ENCODE data around the gene THSD7A. TPM values are rescaled to one million over a fixed set of nuclear protein-coding genes. Genes with fewer than 3 reads are reported as not detected.

The THSD7A gene, protein sequence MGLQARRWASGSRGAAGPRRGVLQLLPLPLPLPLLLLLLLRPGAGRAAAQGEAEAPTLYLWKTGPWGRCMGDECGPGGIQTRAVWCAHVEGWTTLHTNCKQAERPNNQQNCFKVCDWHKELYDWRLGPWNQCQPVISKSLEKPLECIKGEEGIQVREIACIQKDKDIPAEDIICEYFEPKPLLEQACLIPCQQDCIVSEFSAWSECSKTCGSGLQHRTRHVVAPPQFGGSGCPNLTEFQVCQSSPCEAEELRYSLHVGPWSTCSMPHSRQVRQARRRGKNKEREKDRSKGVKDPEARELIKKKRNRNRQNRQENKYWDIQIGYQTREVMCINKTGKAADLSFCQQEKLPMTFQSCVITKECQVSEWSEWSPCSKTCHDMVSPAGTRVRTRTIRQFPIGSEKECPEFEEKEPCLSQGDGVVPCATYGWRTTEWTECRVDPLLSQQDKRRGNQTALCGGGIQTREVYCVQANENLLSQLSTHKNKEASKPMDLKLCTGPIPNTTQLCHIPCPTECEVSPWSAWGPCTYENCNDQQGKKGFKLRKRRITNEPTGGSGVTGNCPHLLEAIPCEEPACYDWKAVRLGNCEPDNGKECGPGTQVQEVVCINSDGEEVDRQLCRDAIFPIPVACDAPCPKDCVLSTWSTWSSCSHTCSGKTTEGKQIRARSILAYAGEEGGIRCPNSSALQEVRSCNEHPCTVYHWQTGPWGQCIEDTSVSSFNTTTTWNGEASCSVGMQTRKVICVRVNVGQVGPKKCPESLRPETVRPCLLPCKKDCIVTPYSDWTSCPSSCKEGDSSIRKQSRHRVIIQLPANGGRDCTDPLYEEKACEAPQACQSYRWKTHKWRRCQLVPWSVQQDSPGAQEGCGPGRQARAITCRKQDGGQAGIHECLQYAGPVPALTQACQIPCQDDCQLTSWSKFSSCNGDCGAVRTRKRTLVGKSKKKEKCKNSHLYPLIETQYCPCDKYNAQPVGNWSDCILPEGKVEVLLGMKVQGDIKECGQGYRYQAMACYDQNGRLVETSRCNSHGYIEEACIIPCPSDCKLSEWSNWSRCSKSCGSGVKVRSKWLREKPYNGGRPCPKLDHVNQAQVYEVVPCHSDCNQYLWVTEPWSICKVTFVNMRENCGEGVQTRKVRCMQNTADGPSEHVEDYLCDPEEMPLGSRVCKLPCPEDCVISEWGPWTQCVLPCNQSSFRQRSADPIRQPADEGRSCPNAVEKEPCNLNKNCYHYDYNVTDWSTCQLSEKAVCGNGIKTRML (N-terminal part only)
- total RNA-seq (2021) (0.55 and 0.64 TPM in 2 replicates), Bru-seq, nascent RNA (percentile 36 among the genes with signal in this experiment), BruChase-seq, experiment 1, labeled RNA remaining after a 2-hour chase (percentile 29 among the genes with signal in this experiment), BruChase-seq, experiment 2, labeled RNA remaining after a 6-hour chase (percentile 28 among the genes with signal in this experiment)
- long read RNA-seq, partial matches to known transcripts, result 1 of 1 reads
- long read RNA-seq, other reads (novel, unspliced or antisense), result 0 of 1 reads

DNA sequence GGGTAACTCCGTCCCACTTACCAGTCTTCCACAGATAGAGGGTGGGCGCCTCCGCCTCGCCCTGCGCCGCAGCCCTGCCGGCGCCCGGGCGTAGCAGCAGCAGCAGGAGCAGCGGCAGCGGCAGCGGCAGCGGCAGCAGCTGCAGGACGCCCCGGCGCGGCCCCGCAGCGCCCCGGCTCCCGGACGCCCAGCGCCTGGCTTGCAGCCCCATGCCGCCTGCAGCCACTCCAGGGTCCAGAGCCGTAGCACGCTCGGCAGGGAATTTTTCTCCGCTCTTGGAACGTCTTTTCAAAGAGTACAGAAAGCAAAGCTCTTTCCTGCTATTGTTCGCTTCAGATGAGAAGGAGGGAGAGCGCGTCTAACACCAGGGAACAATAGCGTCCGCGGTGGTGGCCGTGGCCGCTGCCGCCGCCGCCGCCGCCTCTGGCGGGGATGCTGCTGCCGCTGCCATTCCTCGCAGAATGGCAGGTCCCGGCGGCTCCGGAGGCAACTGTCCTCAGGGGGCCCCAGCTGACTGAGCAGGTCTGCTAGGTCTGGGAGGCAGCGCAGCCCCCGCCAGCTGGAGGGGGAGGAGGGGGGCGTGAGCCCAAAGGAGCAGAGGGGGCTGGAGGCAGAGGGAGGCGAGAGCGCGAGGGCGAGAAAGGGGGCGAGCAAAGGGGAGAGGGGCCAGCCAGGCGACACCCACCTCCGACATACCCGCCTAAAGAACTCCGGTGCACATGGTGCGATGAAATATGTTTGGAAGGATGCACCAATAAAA lies at the start of gene THSD7A:
Gene THSD7A, minus strand, starts transcription at position 463 of the 760 bp plus-strand sequence. Its CDS starts 252 bp downstream, at position 211.
- peaks cover 26% of the 10 kb centered on the region for H3K4me1 ChIP-seq (ENCODE audit: insufficient read depth, low read length, poor library complexity, severe bottlenecking)
- no peaks in the 10 kb centered on the region for H3K27me3 ChIP-seq (replicated peaks; ENCODE audit: insufficient read depth, low read depth, low read length, poor library complexity)
- H3K9me3 ChIP-seq (ENCODE audit: low read depth, low read length, poor library complexity, severe bottlenecking), result no peaks in the 10 kb centered on the region
- intact Hi-C loops (cut with micrococcal nuclease; ENCODE audit: unreplicated experiment), result loop anchor here (1.0 to 10.0 kb wide), 3 partner anchors 405 to 793 kb away; no protein-coding TSS in a partner anchor
- DNase-seq (ENCODE audit: low spot score), result peak; percentile 66
- no peak within 1 kb of the TSS for H3K27ac ChIP-seq (ENCODE audit: low read depth, low read length, poor library complexity, severe bottlenecking)
- no peaks in the 10 kb centered on the region for H3K36me3 ChIP-seq (ENCODE audit: insufficient read depth, low read length, poor library complexity, severe bottlenecking)
- H3K4me3 ChIP-seq (ENCODE audit: low read depth, low read length, poor library complexity, severe bottlenecking), result peak within 1 kb of the TSS; percentile 54
- TF ChIP-seq, protein P1, sequence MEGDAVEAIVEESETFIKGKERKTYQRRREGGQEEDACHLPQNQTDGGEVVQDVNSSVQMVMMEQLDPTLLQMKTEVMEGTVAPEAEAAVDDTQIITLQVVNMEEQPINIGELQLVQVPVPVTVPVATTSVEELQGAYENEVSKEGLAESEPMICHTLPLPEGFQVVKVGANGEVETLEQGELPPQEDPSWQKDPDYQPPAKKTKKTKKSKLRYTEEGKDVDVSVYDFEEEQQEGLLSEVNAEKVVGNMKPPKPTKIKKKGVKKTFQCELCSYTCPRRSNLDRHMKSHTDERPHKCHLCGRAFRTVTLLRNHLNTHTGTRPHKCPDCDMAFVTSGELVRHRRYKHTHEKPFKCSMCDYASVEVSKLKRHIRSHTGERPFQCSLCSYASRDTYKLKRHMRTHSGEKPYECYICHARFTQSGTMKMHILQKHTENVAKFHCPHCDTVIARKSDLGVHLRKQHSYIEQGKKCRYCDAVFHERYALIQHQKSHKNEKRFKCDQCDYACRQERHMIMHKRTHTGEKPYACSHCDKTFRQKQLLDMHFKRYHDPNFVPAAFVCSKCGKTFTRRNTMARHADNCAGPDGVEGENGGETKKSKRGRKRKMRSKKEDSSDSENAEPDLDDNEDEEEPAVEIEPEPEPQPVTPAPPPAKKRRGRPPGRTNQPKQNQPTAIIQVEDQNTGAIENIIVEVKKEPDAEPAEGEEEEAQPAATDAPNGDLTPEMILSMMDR (conservative IDR thresholded peaks at IDR 0.05; ENCODE audit: low read depth, low read length), result no peak; the same call in 1 of the 2 replicates
- ChIA-PET POLR2A (ENCODE audit: low non-redundant PET) (no interaction called here), CTCF (no interaction called here)
- no TSS peak for BruUV-seq (replicated peaks)

DNA sequence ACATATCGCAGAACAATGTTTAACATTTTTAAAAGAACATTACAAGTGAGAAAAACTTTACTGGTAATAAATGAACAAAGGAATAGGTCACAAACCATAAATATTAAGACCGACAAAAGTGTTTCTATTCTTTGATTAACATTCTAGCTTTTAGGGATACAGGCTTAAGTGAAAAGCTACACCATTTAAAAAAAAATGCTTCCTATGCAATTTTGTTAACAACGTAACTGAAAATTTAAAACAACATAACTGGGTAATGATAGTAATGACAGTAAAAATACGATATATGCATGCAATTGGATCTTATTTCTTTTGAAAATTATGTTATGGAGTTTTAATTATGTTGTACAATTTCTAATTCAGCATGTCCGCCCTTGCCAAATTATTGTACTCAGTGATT lies 49.7 kb upstream of the THSD7A start:
- TF ChIP-seq EZH2 (IDR thresholded peaks at IDR 0.05; ENCODE audit: borderline replicate concordance, low read depth, low read length, poor library complexity, severe bottlenecking), result no peak
- TF ChIP-seq, protein P1 (conservative IDR thresholded peaks at IDR 0.05; ENCODE audit: low read depth, low read length), result no peak
- CTCF ChIA-PET, result no interaction called here

More for the DNA sequence above, 49.7 kb upstream of the THSD7A start:
- no peak for DNase-seq (ENCODE audit: low spot score)
- POLR2A ChIA-PET (ENCODE audit: low non-redundant PET), result no interaction called here
- Histone ChIP-seq H3K4me1 (ENCODE audit: insufficient read depth, low read length, poor library complexity, severe bottlenecking) (no peaks in the 10 kb centered on the region), H3K9me3 (ENCODE audit: low read depth, low read length, poor library complexity, severe bottlenecking) (no peaks in the 10 kb centered on the region), H3K36me3 (ENCODE audit: insufficient read depth, low read length, poor library complexity, severe bottlenecking) (no peaks in the 10 kb centered on the region), H3K27me3 (replicated peaks; ENCODE audit: insufficient read depth, low read depth, low read length, poor library complexity) (no peaks in the 10 kb centered on the region), H3K4me3 (ENCODE audit: low read depth, low read length, poor library complexity, severe bottlenecking) (no peak overlapping the region), H3K27ac (ENCODE audit: low read depth, low read length, poor library complexity, severe bottlenecking) (no peak overlapping the region)
- no TSS peak for BruUV-seq (replicated peaks)
- intact Hi-C loops (cut with micrococcal nuclease; ENCODE audit: unreplicated experiment), result no loop called here
